ENCODE measurements around the gene TBC1D5.
A peak's percentile ranks its signal among the peaks of the same experiment; 100 is the strongest.
"Not testable (repeated sequence)": the region's sequence is repeated elsewhere in the genome, so short reads cannot be mapped to it uniquely, and the experiment has no call there.

TBC1D5 gene

GRCh38 chr3:17551333-17551732, 191.1 kb downstream of the TBC1D5 start:
- H3K4me3 ChIP-seq (replicated peaks; ENCODE audit: low read depth, low read length) = no peak overlapping the region
- DNase-seq (ENCODE audit: low read depth) = no peak
- no peak for TF ChIP-seq CTCF (IDR thresholded peaks at IDR 0.05; ENCODE audit: low read length, missing control alignments)

GRCh38 chr3:17550624-17551023, 191.8 kb downstream of the TBC1D5 start:
- H3K4me3 ChIP-seq (replicated peaks; ENCODE audit: low read depth, low read length) = no peak overlapping the region
- DNase-seq (ENCODE audit: low read depth) = no peak
- no peak for TF ChIP-seq CTCF (IDR thresholded peaks at IDR 0.05; ENCODE audit: low read length, missing control alignments)

- no peak for TF ChIP-seq CTCF (IDR thresholded peaks at IDR 0.05; ENCODE audit: low read length, missing control alignments)
- H3K4me3 ChIP-seq (replicated peaks; ENCODE audit: low read depth, low read length) = no peak overlapping the region
Observed at GRCh38 chr3:17546500-17547255, 195.8 kb downstream of the TBC1D5 start.

GRCh38 chr3:17544632-17545031, 197.8 kb downstream of the TBC1D5 start:
- no peak overlapping the region for H3K4me3 ChIP-seq (replicated peaks; ENCODE audit: low read depth, low read length)
- peak; percentile 50 for TF ChIP-seq CTCF (IDR thresholded peaks at IDR 0.05; ENCODE audit: low read length, missing control alignments)
- peak; percentile 24 for DNase-seq (ENCODE audit: low read depth)

More at GRCh38 chr3:17546500-17547255, 195.8 kb downstream of the TBC1D5 start:
- no peak for DNase-seq (ENCODE audit: low read depth)

GRCh38 chr3:17542591-17542990, 199.8 kb downstream of the TBC1D5 start:
- H3K4me3 ChIP-seq (replicated peaks; ENCODE audit: low read depth, low read length) = no peak overlapping the region
- DNase-seq (ENCODE audit: low read depth) = peak; percentile 8
- TF ChIP-seq CTCF (IDR thresholded peaks at IDR 0.05; ENCODE audit: low read length, missing control alignments) = no peak

GRCh38 chr3:17539436-17539835, 203.0 kb downstream of the TBC1D5 start:
- DNase-seq (ENCODE audit: low read depth) = no peak
- no peak for TF ChIP-seq CTCF (IDR thresholded peaks at IDR 0.05; ENCODE audit: low read length, missing control alignments)
- H3K4me3 ChIP-seq (replicated peaks; ENCODE audit: low read depth, low read length) = no peak overlapping the region

- DNase-seq (ENCODE audit: low read depth) = no peak
- no peak for TF ChIP-seq CTCF (IDR thresholded peaks at IDR 0.05; ENCODE audit: low read length, missing control alignments)
- no peak overlapping the region for H3K4me3 ChIP-seq (replicated peaks; ENCODE audit: low read depth, low read length)
Observed at GRCh38 chr3:17535274-17535673, 207.2 kb downstream of the TBC1D5 start.

- DNase-seq (ENCODE audit: low read depth); H3K4me3 ChIP-seq (replicated peaks; ENCODE audit: low read depth, low read length): not testable (repeated sequence)
Observed at GRCh38 chr3:17532446-17532845, 210.0 kb downstream of the TBC1D5 start.

Measured in fibroblast of pulmonary artery (primary cell).